Bone marrow (tissue), 2 donors: ENCODE measurements around the gene CFAP210.

Experiments
- DNase-seq, 2 donors: peaks; one replicate each; lab custom pipeline; 2025; lab: John Stamatoyannopoulos, UW

Gene CFAP210

DNA sequence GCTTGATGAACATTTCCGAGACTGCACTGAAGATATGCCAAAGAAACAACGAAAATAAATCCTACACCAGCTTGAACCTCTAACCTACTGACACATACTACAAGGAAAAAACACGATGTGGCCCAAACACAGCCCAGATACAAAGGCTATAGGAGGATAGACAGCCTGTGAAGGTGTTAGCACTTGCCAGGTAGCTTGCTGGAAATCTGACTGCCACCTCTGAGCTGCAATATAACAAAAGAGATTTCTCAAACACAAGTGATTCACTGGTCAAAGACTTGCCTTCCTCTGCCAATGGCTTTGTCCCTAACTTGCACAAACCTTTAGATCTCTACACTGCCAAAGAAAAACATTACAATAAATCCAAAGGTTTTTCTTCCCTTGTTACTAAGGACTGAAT is 21.1 kb downstream of the CFAP210 start:
- no peak for DNase-seq

DNA sequence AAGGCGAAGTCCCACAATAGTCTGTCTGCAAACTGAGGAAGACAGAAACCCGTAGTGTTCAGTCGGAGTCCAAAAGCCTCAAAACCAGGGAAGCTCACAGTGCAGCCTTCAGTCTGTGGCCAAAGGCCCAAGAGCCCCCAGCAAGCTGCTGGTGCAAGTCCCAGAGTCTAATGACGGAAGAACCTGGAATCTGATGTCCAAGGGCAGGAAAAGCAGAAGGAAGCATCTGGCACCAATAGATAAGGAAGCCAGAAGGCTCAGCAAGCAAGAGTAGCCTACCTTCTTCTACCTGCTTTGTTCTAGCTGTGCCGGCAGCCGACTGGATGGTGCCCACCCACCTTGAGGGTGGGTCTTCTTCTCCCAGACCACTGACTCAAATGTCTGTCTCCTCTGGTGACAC is 21.8 kb downstream of the CFAP210 start:
- DNase-seq: no peak

DNA sequence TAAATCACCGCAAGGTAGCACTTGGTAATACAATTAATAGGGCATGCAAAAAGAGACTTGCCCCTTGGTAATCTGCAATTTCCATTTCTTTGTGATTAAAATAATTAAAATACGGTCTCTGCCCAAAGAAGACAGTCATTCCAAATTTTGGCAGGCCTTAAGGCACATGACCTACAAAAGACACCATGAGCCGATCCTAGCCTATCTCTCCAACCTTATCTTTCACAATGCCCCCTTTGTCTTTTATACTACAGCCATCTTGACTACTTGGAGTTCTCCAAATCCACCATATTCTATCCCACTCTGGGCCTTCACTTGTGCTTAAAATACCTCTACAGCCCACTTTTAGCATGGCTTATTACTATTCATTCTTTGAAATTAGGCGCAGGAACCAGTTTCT is 23.3 kb downstream of the CFAP210 start:
- no peak for DNase-seq

DNA sequence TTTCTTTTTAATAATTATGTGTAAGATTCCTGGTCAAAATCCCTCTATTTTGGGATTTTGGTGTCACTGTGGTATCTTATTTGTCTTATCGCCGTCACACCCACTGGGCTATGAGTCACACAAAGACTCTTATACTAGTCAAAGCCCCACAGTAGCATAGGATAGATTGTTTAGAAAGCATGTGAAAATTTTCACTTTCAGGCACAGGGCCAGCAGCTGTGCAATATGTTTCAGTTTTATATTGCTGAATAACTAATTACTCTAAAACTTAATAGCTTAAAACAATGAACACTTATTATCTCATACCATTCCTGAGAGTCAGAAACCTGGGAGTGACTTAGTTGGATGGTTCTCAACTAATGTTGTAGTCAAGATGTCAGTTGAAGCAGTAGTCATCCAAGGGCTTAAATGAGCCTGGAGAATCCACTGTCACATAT is 24.0 kb downstream of the CFAP210 start:
- no peak for DNase-seq

GRCh38 chr2:169667583-169667982 is 26.6 kb downstream of the CFAP210 start:
- no peak for DNase-seq

DNA sequence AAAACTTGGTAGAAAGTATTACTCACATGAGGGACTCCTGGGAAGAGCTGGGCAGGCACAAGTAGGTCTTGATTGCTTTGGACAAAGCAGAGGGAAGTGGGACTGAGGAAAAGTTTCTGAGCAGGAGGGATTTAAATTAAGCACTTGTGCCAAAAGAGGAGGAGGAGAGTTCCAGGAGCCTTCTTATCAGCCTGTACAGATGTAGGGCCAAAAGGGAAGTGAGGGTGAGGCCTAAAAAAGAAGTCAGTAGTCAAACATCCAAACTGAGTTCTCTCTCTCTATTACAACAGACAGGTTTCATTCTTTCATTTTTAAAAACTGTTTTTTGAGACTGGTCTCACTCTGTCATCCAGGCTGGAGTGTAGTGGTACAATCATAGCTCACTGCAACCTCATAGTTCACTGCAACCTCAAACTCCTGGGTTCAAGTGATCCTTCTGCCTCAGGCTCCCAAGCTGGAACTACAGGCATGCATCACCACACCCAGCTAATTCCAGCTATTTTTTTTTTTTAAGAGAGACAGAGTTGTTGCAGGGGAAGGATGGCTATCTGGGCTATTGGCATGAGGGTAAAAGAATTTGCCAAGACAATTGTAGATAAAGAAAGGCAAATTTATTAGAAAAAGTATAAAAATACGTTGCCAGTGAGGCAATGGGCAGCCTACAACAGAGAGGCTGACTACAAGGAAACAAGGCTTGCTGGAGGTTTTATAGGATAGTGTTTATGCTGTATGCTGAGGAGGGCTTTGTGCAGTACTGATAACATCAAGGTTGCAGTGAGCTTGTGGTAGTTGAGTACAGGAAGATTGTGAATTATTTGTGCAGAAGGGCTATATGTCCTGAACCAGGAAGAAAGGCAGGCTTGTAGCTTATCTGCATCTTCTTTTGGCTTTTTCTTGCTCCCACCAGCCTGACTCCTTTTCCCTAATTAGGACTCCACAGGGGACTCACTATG is 29.0 kb downstream of the CFAP210 start:
- peak in 1 of 2 donors; percentile 74 for DNase-seq

GRCh38 chr2:169664600-169664977 is 29.6 kb downstream of the CFAP210 start:
- no peak for DNase-seq

- no peak for DNase-seq
These were observed 31.0 kb downstream of the CFAP210 start for GRCh38 chr2:169663247-169663646.

DNA sequence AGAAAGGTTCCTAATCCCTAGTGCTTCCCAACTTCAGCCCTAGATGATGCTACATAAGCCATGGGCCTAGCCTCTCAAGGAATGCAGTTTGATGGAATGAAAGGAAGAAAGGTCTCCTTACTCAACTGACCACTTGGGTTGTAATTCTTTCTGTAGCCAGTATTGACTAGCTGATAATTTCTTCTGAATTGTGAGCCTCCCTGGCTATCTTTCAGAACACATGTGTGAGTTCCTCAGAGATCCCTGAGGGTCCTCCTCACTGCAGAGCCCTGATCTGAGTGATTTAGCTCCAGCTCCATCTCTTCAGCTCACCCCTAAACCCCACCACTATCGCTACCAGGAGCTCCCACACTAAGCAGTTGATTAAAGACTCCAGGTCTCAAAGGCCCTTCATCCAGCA is 31.5 kb downstream of the CFAP210 start:
- no peak for DNase-seq

GRCh38 chr2:169661265-169661664 is 32.9 kb downstream of the CFAP210 start:
- DNase-seq: no peak

DNA sequence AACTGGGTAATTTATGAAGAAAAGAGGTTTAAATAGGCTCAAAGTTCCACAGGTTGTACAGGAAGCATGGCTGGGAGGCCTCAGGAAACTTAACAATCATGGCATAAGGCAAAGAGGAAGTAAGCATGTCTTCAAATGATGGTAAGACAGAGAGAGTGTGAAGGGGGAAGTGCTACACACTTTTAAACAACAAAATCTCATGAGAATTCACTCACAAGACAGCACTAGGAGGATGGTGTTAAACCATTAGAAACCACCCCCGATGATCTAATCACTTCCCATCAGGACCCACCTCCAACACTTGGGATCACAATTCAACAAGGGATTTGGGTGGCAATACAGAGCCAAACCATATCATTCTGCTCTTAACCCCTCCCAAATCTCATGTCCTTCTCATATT is 34.9 kb downstream of the CFAP210 start:
- DNase-seq: peak in 1 of 2 donors; percentile 60

DNA sequence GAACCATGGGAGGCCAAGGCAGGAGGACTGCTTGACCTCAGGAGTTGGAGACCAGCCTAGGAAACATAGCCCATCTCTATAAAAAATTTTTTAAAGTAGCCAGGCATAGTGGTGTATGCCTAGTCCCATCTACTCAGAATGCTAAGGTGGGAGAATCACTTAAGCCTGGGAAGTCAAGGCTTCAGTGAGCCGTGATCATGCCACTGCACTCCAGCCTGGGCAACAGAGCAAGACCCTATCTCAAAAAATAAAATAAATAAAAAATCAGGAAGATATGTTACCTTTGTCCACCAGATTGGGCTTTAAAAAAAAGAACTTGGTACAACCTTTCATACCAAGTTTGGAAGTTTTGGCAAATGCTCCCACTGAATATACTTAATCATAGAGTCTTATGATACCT is 35.3 kb downstream of the CFAP210 start:
- no peak for DNase-seq

DNA sequence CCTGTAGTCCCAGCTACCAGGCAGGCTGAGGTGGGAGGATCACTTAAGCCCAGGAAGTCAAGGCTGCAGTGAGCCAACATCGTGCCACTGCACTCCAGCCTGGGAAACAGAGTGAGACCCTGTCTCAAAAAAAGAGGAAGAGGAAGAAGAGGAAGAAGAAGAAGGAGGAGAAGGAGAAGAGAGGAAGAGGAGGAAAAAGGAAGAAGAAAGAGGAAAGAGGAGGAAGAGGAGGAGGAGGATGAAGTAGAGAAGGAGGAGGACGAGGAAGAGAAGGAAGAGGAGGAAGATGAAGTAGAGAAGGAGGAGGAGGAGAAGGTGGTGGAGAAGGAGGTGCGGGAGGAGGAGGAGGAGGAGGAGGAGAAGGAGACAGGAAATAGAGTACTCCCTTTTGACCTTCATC is 38.0 kb downstream of the CFAP210 start:
- DNase-seq: no peak

- no peak for DNase-seq
These were observed 40.6 kb downstream of the CFAP210 start for GRCh38 chr2:169653636-169654035.

- no peak for DNase-seq
These were observed 44.9 kb downstream of the CFAP210 start for GRCh38 chr2:169649278-169649677.

GRCh38 chr2:169647496-169647895 is 46.7 kb downstream of the CFAP210 start:
- no peak for DNase-seq

GRCh38 chr2:169644173-169644572 is 50.0 kb downstream of the CFAP210 start:
- no peak for DNase-seq

GRCh38 chr2:169641464-169641863 is 52.7 kb downstream of the CFAP210 start:
- no peak for DNase-seq

GRCh38 chr2:169640104-169640503 is 54.1 kb downstream of the CFAP210 start:
- DNase-seq: no peak

GRCh38 chr2:169637620-169638019 is 56.6 kb downstream of the CFAP210 start:
- DNase-seq: no peak

- DNase-seq: no peak
These were observed 57.6 kb downstream of the CFAP210 start for GRCh38 chr2:169636440-169637097.

- no peak for DNase-seq
These were observed 68.4 kb downstream of the CFAP210 start for GRCh38 chr2:169625781-169626180.

GRCh38 chr2:169623235-169623634 is 71.0 kb downstream of the CFAP210 start:
- DNase-seq: peak in 1 of 2 donors; percentile 13
